Liver (tissue), 9 donors: ENCODE data around the gene DHH. TPM values are rescaled to one million over a fixed set of nuclear protein-coding genes. Genes with fewer than 3 reads are reported as not detected.
A peak's percentile ranks its signal among the peaks of the same experiment; 100 is the strongest.

Experiments
- DNase-seq: peaks from one replicate; pipeline ENCODE4 v3.0.0-alpha.2; 2017; ENCODE audit warnings: low spot score
- H3K27ac ChIP-seq, 2 donors: one replicate each; pipeline ENCODE4 v1.7.0; 2013; ENCODE audit warnings: inconsistent platforms in 2 of 2, low read length in 2 of 2, control low read depth in 1 of 2, low read depth in 1 of 2, mild to moderate bottlenecking in 1 of 2
- H3K27me3 ChIP-seq, 4 donors: one replicate each; pipeline versions ENCODE4 v1.6.1 to v1.7.0; 2013; ENCODE audit warnings: low read length in 3 of 4, inconsistent platforms in 1 of 4, mild to moderate bottlenecking in 1 of 4, moderate library complexity in 1 of 4; ENCODE audit not compliant: control insufficient read depth in 4 of 4, insufficient read depth in 4 of 4
- H3K36me3 ChIP-seq, 4 donors: one replicate each; pipeline versions ENCODE4 v1.6.1 to v1.7.0; 2013; ENCODE audit warnings: low read length in 3 of 4, mild to moderate bottlenecking in 3 of 4, low read depth in 1 of 4, moderate library complexity in 1 of 4; ENCODE audit not compliant: control insufficient read depth in 4 of 4, insufficient read depth in 3 of 4
- H3K4me1 ChIP-seq, 4 donors: one replicate each; pipeline versions ENCODE4 v1.6.1 to v1.7.0; 2013; ENCODE audit warnings: low read length in 3 of 4, mild to moderate bottlenecking in 3 of 4, moderate library complexity in 1 of 4; ENCODE audit not compliant: control insufficient read depth in 4 of 4, insufficient read depth in 4 of 4
- H3K4me3 ChIP-seq, 3 donors: one replicate each; pipeline versions ENCODE4 v1.6.1 to v1.7.0; 2013; ENCODE audit warnings: low read length in 3 of 3, control low read depth in 1 of 3, low read depth in 1 of 3, mild to moderate bottlenecking in 1 of 3
- H3K9ac ChIP-seq, 2 donors: one replicate each; pipeline ENCODE4 v1.7.0; 2013; ENCODE audit warnings: low read length in 2 of 2, mild to moderate bottlenecking in 2 of 2, moderate library complexity in 2 of 2, control low read depth in 1 of 2, low read depth in 1 of 2
- H3K9me3 ChIP-seq, 4 donors: one replicate each; pipeline versions ENCODE4 v1.6.1 to v1.7.0; 2013; ENCODE audit warnings: low read length in 3 of 4; ENCODE audit not compliant: control insufficient read depth in 4 of 4
- ATF3 ChIP-seq: IDR thresholded peaks from 2 replicates; pipeline ENCODE4 v1.6.1; 2016; ENCODE audit warnings: antibody characterized with exemption
- CTCF ChIP-seq: fragments of 150-350 bp; IDR thresholded peaks from 2 replicates; pipeline ENCODE4 v1.5.1; 2017; ENCODE audit warnings: improper control_type of control experiment, low read depth, low read length; ENCODE audit not compliant: missing input control
- EGR1 ChIP-seq, 2 donors: IDR thresholded peaks; 2 replicates each; pipeline ENCODE4 v1.6.1; 2016 to 2018; ENCODE audit warnings: antibody characterized with exemption in 2 of 2, low read depth in 2 of 2
- FOXA1 ChIP-seq: IDR thresholded peaks from 2 replicates; pipeline ENCODE4 v1.6.1; 2016; ENCODE audit warnings: antibody characterized with exemption
- FOXA2 ChIP-seq: IDR thresholded peaks from 2 replicates; pipeline ENCODE4 v1.6.1; 2016; ENCODE audit warnings: antibody characterized with exemption
- GABPA ChIP-seq, 2 donors: IDR thresholded peaks in 1 of 2; conservative IDR thresholded peaks in 1 of 2; 2 replicates each; pipeline ENCODE4 v1.6.1; 2016; ENCODE audit warnings: antibody characterized with exemption in 2 of 2, mild to moderate bottlenecking in 1 of 2, moderate library complexity in 1 of 2
- HNF4A ChIP-seq, 2 donors: conservative IDR thresholded peaks; 2 replicates each; pipeline ENCODE4 v1.6.1; 2016; ENCODE audit warnings: antibody characterized with exemption in 2 of 2, mild to moderate bottlenecking in 2 of 2
- HNF4G ChIP-seq: IDR thresholded peaks from 2 replicates; pipeline ENCODE4 v1.6.1; 2016; ENCODE audit warnings: antibody characterized with exemption
- JUND ChIP-seq, 2 donors: IDR thresholded peaks; 2 replicates each; pipeline ENCODE4 v1.6.1; 2016; ENCODE audit warnings: antibody characterized with exemption in 2 of 2
- MAX ChIP-seq: IDR thresholded peaks from 2 replicates; pipeline ENCODE4 v1.6.1; 2016; ENCODE audit warnings: antibody characterized with exemption
- NR2F2 ChIP-seq: IDR thresholded peaks from 2 replicates; pipeline ENCODE4 v1.6.1; 2016; ENCODE audit warnings: antibody characterized with exemption
- RAD21 ChIP-seq, 2 donors: IDR thresholded peaks; 2 replicates each; pipeline ENCODE4 v1.6.1; 2016; ENCODE audit warnings: antibody characterized with exemption in 2 of 2, mild to moderate bottlenecking in 2 of 2
- REST ChIP-seq: IDR thresholded peaks from 2 replicates; pipeline ENCODE4 v1.6.1; 2016; ENCODE audit warnings: antibody characterized with exemption, mild to moderate bottlenecking
- RXRA ChIP-seq, 2 donors: IDR thresholded peaks; 2 replicates each; pipeline ENCODE4 v1.6.1; 2017 to 2018; ENCODE audit warnings: antibody characterized with exemption in 2 of 2, mild to moderate bottlenecking in 1 of 2
- SP1 ChIP-seq: IDR thresholded peaks from 2 replicates; pipeline ENCODE4 v1.6.1; 2018; ENCODE audit warnings: antibody characterized with exemption, mild to moderate bottlenecking
- TAF1 ChIP-seq: conservative IDR thresholded peaks from 2 replicates; pipeline ENCODE4 v1.6.1; 2016; ENCODE audit warnings: antibody characterized with exemption, mild to moderate bottlenecking
- YY1 ChIP-seq: IDR thresholded peaks from 2 replicates; pipeline ENCODE4 v1.6.1; 2016; ENCODE audit warnings: antibody characterized with exemption, mild to moderate bottlenecking
- ZBTB33 ChIP-seq: IDR thresholded peaks from 2 replicates; pipeline ENCODE4 v1.6.1; 2016; ENCODE audit warnings: antibody characterized with exemption
- WGBS: extraction: QIAGEN DNeasy Blood & Tissue Kit; methylation state at CpG from one replicate; pipeline ENCODE4 v1.1.7; 2013; 5-methylcytosine and 5-hydroxymethylcytosine counted together
- polyA plus RNA-seq, 2 donors: library from polyadenylated mRNA; stranded (reverse) in 1 of 2; unstranded in 1 of 2; fragments of 200-250 nt in 1 of 2; fragments of >200 nt in 1 of 2; fragmentation: Nextera tagmentation in 1 of 2; extraction: Ambion mirVana in 1 of 2; gene quantifications; one replicate each; pipeline versions ENCODE4 v1.2.1 to v1.2.3, GENCODE V29; 2013 to 2015
- total RNA-seq, 2 donors: library from RNA; depleted of rRNA; stranded (reverse); fragments of >200 nt; gene quantifications; one replicate each; pipeline ENCODE4 v1.2.3, GENCODE V29; 2014
- donor health status: healthy.
- donor health status: healthy.
- donor health status: healthy.
- donor health status: healthy.
- donor health status: healthy.

The DHH gene
- total and polyA plus RNA-seq, 4 donors = 0.08 to 0.09 (median 0.09) TPM; not detected in 1

- DNase-seq = no peak
- no peaks in the 10 kb centered on the region for H3K9me3 ChIP-seq
- H3K36me3 ChIP-seq = no peaks in the 10 kb centered on the region
- no peaks in the 10 kb centered on the region for H3K27me3 ChIP-seq
- H3K4me1 ChIP-seq = peaks cover 5 to 53% (median 48%) of the 10 kb centered on the region in 4 donors
- H3K27ac ChIP-seq = peak overlapping the region; percentile 95
- TF ChIP-seq YY1 (no peak), EGR1 (IDR thresholded peaks at IDR 0.05; ENCODE audit: low read depth in 2 of 2) (no peak), TAF1 (no peak), FOXA2 (no peak), NR2F2 (no peak)
- peak overlapping the region; percentile 55 to 92 (median 91) for H3K4me3 ChIP-seq
- 8% methylated on average over 16 of the region's 16 CpGs for WGBS
- peak overlapping the region; percentile 25 to 58 for H3K9ac ChIP-seq
These were observed 33.4 kb downstream of the DHH start for GRCh38 chr12:49061157-49061650.

GRCh38 chr12:49060237-49061156 is 34.1 kb downstream of the DHH start, which contains the start of gene KMT2D:
KMT2D (minus strand) TSS chr12:49060794; CDS start chr12:49055324, 5,470 bp downstream.
- Histone ChIP-seq H3K9ac (peak within 1 kb of the TSS; percentile 58 to 84), H3K27me3 (no peaks in the 10 kb centered on the region), H3K27ac (peak within 1 kb of the TSS; percentile 95), H3K4me1 (peaks cover 9 to 60% (median 55%) of the 10 kb centered on the region in 4 donors), H3K4me3 (peak within 1 kb of the TSS; percentile 55 to 92 (median 91)), H3K36me3 (no peaks in the 10 kb centered on the region), H3K9me3 (no peaks in the 10 kb centered on the region)
- peak; percentile 91 for DNase-seq
- TF ChIP-seq SP1 (peak; percentile 46), CTCF (peak; percentile 24), RXRA (IDR thresholded peaks at IDR 0.05) (peak; percentile 40 to 51), EGR1 (IDR thresholded peaks at IDR 0.05; ENCODE audit: low read depth in 2 of 2) (peak in 1 of 2 donors; percentile 73), TAF1 (peak; percentile 31), ZBTB33 (no peak), HNF4A (conservative IDR thresholded peaks at IDR 0.05) (no peak), REST (peak; percentile 62), JUND (IDR thresholded peaks at IDR 0.05) (no peak), GABPA (IDR thresholded peaks at IDR 0.05 in 1 of 2, conservative IDR thresholded peaks at IDR 0.05 in 1 of 2) (peak in 1 of 2 donors; percentile 63), YY1 (peak; percentile 97), ATF3 (peak; percentile 60), FOXA1 (no peak), HNF4G (no peak), MAX (peak; percentile 77), FOXA2 (no peak), RAD21 (IDR thresholded peaks at IDR 0.05) (no peak), NR2F2 (peak; percentile 50)
- under 1% methylated on average over 74 of the region's 74 CpGs for WGBS
